WI38 (cell line): ENCODE results near the gene ART3.
A peak's percentile ranks its signal among the peaks of the same experiment; 100 is the strongest.

ENCODE experiments used
- H3K4me3 ChIP-seq: 2 replicates; pipeline ENCODE4 v1.5.1; 2011; ENCODE audit warnings: low read depth, mild to moderate bottlenecking, control low read depth, low read length
- TF ChIP-seq, protein P1 (sequence below): IDR thresholded peaks from 2 replicates; pipeline ENCODE4 v1.5.1; 2012; ENCODE audit warnings: low read depth, mild to moderate bottlenecking, control low read depth, low read length

ART3 gene

DNA sequence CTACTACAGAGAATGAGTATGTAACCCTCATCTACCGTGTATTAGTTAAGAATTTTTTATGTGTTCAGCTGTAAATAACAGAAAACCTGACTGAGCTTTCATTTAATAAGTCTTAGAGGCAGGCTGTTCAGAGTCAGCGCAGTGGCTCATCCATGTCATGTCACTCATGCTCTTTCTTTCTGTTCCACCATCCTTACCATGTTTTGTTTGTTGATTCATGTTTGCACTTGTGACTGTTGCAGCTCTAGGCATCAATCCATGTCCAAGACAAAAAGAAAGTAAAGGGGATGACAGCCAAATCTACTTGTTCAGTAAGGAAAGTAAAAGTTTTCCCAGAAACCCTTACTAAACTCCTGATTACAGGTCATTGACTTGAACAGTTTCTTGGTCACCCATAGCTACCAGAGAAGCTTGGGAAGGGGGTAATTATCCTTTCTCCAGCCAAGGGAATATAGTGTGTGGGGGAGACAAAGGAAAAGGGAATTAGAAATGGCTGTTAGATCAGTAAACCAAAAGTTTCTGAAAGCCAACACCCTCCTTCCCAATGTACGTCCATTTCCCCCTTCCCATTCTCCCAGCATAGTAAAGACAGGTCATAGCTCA lies 9.0 kb downstream of the ART3 start:
- no peak overlapping the region for H3K4me3 ChIP-seq
- TF ChIP-seq, protein P1, sequence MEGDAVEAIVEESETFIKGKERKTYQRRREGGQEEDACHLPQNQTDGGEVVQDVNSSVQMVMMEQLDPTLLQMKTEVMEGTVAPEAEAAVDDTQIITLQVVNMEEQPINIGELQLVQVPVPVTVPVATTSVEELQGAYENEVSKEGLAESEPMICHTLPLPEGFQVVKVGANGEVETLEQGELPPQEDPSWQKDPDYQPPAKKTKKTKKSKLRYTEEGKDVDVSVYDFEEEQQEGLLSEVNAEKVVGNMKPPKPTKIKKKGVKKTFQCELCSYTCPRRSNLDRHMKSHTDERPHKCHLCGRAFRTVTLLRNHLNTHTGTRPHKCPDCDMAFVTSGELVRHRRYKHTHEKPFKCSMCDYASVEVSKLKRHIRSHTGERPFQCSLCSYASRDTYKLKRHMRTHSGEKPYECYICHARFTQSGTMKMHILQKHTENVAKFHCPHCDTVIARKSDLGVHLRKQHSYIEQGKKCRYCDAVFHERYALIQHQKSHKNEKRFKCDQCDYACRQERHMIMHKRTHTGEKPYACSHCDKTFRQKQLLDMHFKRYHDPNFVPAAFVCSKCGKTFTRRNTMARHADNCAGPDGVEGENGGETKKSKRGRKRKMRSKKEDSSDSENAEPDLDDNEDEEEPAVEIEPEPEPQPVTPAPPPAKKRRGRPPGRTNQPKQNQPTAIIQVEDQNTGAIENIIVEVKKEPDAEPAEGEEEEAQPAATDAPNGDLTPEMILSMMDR, result no peak

DNA sequence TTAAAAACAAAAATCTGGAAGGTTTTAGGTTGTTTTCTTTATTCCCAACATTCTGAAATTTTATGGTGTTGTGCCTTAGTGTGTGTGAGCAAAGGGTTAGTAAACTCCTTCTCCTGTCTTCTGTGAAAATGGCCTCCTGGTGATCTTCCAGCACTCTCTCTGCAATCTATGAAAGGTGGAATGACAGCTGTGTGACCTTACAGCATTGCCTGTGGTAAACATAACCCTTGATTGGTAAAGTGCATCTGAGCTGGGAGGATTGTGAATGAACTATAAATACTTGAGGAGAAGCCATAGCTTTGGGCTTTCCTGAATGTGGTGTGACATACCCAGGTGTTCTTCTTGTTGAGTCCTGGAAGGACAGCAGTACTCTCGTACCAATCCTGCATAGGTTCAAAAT lies 10.0 kb downstream of the ART3 start:
- H3K4me3 ChIP-seq, result no peak overlapping the region

DNA sequence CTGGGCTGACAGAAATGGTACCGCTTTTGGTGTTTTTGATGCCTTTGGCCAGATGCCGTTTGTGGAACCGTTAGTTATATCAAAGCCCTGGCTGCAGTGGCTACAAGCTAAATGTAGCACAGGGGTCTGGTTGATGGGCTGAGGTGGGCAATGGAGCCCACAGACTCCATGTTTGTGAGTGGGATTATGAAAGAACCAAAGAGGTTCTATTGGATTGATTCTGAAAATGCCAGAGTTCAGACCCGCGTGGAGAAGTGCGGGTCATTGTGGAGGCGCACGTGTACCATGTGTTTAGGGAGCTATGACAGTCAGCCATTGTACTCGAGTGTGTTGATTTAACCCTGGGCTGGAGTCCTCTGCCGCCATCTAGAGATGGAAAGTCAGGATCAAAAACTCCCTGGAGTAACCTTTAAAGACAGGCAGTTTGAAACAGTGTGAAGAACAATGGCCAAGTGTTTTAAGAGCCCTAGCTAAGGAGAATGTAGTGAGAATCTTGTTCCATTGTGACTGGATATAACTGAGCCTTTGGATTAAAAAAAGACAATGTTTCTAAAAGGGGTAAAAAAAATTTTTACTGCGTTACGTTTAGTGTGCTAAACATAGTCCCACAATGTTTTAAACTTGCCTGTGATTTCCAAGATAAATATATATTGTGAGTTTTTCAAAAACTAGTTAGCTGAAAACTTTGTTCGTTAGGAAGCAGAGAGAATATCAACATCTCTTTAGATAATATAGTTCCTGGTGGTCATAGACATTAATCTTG lies 12.7 kb downstream of the ART3 start:
- peak overlapping the region; percentile 16; the same call in 1 of the 2 replicates for H3K4me3 ChIP-seq
- TF ChIP-seq, protein P1, result peak; percentile 64

More for the DNA sequence above, 10.0 kb downstream of the ART3 start:
- TF ChIP-seq, protein P1, result no peak

DNA sequence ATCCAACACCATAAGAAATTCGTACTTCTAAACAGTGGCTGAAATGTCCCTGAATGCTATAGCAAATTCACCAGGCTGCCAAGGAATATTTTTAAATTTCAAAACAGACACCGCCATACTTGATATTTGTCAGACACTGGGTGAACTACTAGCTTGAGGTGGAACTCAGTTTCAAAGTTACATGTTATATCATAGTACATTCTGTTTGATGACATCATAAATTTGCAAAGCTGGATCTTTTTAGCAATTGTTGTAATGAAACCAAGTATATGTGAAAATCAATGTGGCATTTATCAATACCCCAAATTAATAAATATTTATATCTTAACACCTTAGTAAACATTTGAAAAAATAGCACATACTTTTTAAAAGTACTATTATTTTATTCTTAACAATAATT lies 14.2 kb downstream of the ART3 start:
- no peak overlapping the region for H3K4me3 ChIP-seq
- TF ChIP-seq, protein P1, result no peak

DNA sequence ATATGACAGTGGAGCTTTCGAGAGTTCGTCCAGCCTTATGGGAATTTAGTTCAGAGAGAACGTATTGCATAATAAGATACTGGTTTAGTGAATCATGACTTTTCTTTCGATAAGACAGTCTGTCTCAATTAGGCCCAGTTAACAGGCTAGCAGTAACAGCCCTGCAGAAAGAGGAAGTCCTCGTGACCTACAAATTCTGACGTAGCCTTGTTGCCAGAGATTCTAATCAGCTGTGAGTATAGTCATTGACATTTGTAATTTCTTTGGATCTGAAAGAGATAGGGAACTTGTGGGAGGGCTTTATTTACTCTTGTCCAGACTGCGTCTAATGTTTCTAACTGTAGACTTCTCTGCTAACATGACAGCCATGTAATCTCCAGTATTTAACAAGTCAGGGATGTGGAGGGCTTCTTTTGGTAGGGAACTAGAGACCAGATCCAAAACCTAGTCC lies 15.8 kb downstream of the ART3 start:
- TF ChIP-seq, protein P1, result no peak
- H3K4me3 ChIP-seq, result no peak overlapping the region

DNA sequence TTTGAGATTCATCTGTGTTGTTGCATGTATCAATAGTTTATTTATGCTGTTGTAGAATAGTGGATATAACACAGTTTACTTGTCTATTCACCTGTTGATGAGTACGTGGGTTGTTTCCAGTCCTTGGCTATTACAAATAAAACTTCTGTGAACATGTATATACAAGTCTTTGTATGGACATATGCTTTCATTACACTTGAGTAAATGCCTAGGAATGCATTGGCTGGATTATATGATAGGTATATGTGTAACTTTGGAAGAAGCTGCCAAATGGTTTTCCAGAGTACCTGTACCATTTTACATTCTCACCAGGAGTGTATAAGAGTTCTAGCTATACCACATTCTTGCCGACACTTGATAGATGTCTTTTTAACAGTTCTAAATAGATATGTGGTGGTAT lies 16.5 kb downstream of the ART3 start:
- TF ChIP-seq, protein P1, result no peak
- no peak overlapping the region for H3K4me3 ChIP-seq

DNA sequence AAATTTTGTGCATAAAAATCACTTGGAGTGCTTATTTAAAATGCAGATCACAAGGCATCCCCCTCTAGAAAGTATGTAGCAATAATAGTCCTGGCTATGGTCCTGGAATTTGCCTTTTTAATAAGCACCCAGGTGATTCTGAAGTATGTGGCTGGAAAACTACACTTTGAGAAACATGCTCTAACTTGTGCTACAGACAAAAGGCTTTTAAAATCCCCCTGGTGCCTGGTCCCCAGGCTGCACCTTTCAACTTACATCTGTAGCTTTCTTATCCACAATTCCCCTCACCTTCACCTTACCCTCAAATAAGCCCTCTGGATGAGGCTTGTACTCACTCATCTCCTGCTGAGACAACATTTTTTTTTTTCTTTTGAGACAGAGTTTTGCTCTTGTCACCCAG lies 21.1 kb downstream of the ART3 start:
- no peak overlapping the region for H3K4me3 ChIP-seq
- TF ChIP-seq, protein P1, result no peak
